ENCODE data around the gene CPSF6. TPM values are rescaled to one million over a fixed set of nuclear protein-coding genes. Genes with fewer than 3 reads are reported as not detected.

Gene CPSF6
- total and polyA plus RNA-seq, 2 donors (not counting 3 experiments of a cell fraction or from before 2014, with no cell fraction given), result 55.8 to 91.7 TPM

- no TSS peak for BruUV-seq (replicated peaks)
- Histone ChIP-seq H3K4me2 (ENCODE audit: insufficient read depth, low read length) (no peak overlapping the region), H3K4me3 (replicated peaks in 1 of 3; ENCODE audit: insufficient read depth in 1 of 3, low read depth in 1 of 3, low read length in 3 of 3) (no peak overlapping the region), H3K79me2 (ENCODE audit: control insufficient read depth, insufficient read depth, low read length) (no peaks in the 10 kb centered on the region), H3K9me1 (replicated peaks; ENCODE audit: control insufficient read depth, extremely low read depth, insufficient read depth, low read length) (no peaks in the 10 kb centered on the region), H3K27me3 (ENCODE audit: control insufficient read depth in 2 of 2, insufficient read depth in 2 of 2, low read length in 2 of 2) (peaks cover 2 to 17% of the 10 kb centered on the region in 2 experiments), H4K20me1 (replicated peaks; ENCODE audit: control insufficient read depth, extremely low read depth, insufficient read depth, low read length) (no peaks in the 10 kb centered on the region), H3K36me3 (ENCODE audit: control insufficient read depth in 2 of 2, extremely low read depth in 1 of 2, insufficient read depth in 2 of 2, low read length in 2 of 2) (no peaks in the 10 kb centered on the region), H2AFZ (ENCODE audit: low read depth, low read length) (no peak overlapping the region), H3K27ac (ENCODE audit: insufficient read depth, low read depth, low read length) (no peak overlapping the region), H3K4me1 (ENCODE audit: control insufficient read depth, extremely low read depth, insufficient read depth, low read length) (no peaks in the 10 kb centered on the region), H3K9ac (replicated peaks; ENCODE audit: extremely low read depth, insufficient read depth, low read length) (no peak overlapping the region), H3K9me3 (replicated peaks; ENCODE audit: control insufficient read depth, insufficient read depth, low read length) (no peaks in the 10 kb centered on the region)
- TF ChIP-seq MYC (IDR thresholded peaks at IDR 0.05; ENCODE audit: low read depth, low read length), result no peak
- FAIRE-seq (no peak), DNase-seq (ENCODE audit: low read depth, low spot score) (no peak)
- CTCF ChIA-PET, result no interaction called here
- POLR2A ChIA-PET, result no interaction called here
- dilution Hi-C loops (cut with MboI; ENCODE audit: extremely low pct_ligation_motif_present, low sequenced_read_pairs) (no loop called here), intact Hi-C loops (cut with micrococcal nuclease) (no loop called here)
Measured at GRCh38 chr12:69304284-69304683, 64.9 kb downstream of the CPSF6 start.

GRCh38 chr12:69309461-69309860 is 70.1 kb downstream of the CPSF6 start:
- FAIRE-seq (no peak), DNase-seq (ENCODE audit: low read depth, low spot score) (no peak)
- H2AFZ ChIP-seq (ENCODE audit: low read depth, low read length), result no peak overlapping the region
- H3K4me2 ChIP-seq (ENCODE audit: insufficient read depth, low read length), result no peak overlapping the region
- intact Hi-C loops (cut with micrococcal nuclease) (no loop called here), dilution Hi-C loops (cut with MboI; ENCODE audit: extremely low pct_ligation_motif_present, low sequenced_read_pairs) (no loop called here)
- H3K36me3 ChIP-seq (ENCODE audit: control insufficient read depth in 2 of 2, extremely low read depth in 1 of 2, insufficient read depth in 2 of 2, low read length in 2 of 2), result no peaks in the 10 kb centered on the region
- no TSS peak for BruUV-seq (replicated peaks)
- no peak overlapping the region for H3K4me3 ChIP-seq (replicated peaks in 1 of 3; ENCODE audit: insufficient read depth in 1 of 3, low read depth in 1 of 3, low read length in 3 of 3)
- H3K9me1 ChIP-seq (replicated peaks; ENCODE audit: control insufficient read depth, extremely low read depth, insufficient read depth, low read length), result no peaks in the 10 kb centered on the region
- H3K9ac ChIP-seq (replicated peaks; ENCODE audit: extremely low read depth, insufficient read depth, low read length), result no peak overlapping the region
- TF ChIP-seq FOS (IDR thresholded peaks at IDR 0.05; ENCODE audit: borderline replicate concordance, insufficient read depth, low read length) (no peak), POLR2AphosphoS5 (IDR thresholded peaks at IDR 0.05; ENCODE audit: insufficient read depth, low read depth, low read length) (no peak)
- no peaks in the 10 kb centered on the region for H4K20me1 ChIP-seq (replicated peaks; ENCODE audit: control insufficient read depth, extremely low read depth, insufficient read depth, low read length)
- no peaks in the 10 kb centered on the region for H3K4me1 ChIP-seq (ENCODE audit: control insufficient read depth, extremely low read depth, insufficient read depth, low read length)
- no peaks in the 10 kb centered on the region for H3K9me3 ChIP-seq (replicated peaks; ENCODE audit: control insufficient read depth, insufficient read depth, low read length)
- H3K27ac ChIP-seq (ENCODE audit: insufficient read depth, low read depth, low read length), result no peak overlapping the region
- ChIA-PET CTCF (no interaction called here), POLR2A (no interaction called here)
- no peaks in the 10 kb centered on the region for H3K79me2 ChIP-seq (ENCODE audit: control insufficient read depth, insufficient read depth, low read length)
- peaks cover 0 to 2% of the 10 kb centered on the region in 2 experiments for H3K27me3 ChIP-seq (ENCODE audit: control insufficient read depth in 2 of 2, insufficient read depth in 2 of 2, low read length in 2 of 2)

Measured in endothelial cell of umbilical vein (primary cell).